ENCODE measurements around the gene CNTNAP5.

GRCh38 chr2:124026503-124026902 is 1.4 kb downstream of the CNTNAP5 start:
- TF ChIP-seq, protein P1, sequence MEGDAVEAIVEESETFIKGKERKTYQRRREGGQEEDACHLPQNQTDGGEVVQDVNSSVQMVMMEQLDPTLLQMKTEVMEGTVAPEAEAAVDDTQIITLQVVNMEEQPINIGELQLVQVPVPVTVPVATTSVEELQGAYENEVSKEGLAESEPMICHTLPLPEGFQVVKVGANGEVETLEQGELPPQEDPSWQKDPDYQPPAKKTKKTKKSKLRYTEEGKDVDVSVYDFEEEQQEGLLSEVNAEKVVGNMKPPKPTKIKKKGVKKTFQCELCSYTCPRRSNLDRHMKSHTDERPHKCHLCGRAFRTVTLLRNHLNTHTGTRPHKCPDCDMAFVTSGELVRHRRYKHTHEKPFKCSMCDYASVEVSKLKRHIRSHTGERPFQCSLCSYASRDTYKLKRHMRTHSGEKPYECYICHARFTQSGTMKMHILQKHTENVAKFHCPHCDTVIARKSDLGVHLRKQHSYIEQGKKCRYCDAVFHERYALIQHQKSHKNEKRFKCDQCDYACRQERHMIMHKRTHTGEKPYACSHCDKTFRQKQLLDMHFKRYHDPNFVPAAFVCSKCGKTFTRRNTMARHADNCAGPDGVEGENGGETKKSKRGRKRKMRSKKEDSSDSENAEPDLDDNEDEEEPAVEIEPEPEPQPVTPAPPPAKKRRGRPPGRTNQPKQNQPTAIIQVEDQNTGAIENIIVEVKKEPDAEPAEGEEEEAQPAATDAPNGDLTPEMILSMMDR (conservative IDR thresholded peaks at IDR 0.05; ENCODE audit: low read length) = no peak
- no peak for TF ChIP-seq EZH2phosphoT487 (IDR thresholded peaks at IDR 0.05; ENCODE audit: borderline replicate concordance)
